Caco-2 (cell line): ENCODE measurements around the gene ATG12. TPM values are rescaled to one million over a fixed set of nuclear protein-coding genes. Genes with fewer than 3 reads are reported as not detected.
A peak's percentile ranks its signal among the peaks of the same experiment; 100 is the strongest.

ENCODE experiments used
- BruUV-seq: library from RNA; stranded (reverse); fragments of 400-500 nt; replicated peaks from 2 replicates; lab custom pipeline; 2021; lab: Mats Ljungman, UMichigan
- CTCF ChIA-PET: fragments of 300-600 bp; sonication (Branson Sonifier 250); formaldehyde crosslinking; loops from one replicate; lab custom pipeline; 2022; ENCODE audit warnings: antibody characterized with exemption; lab: Charles Lee
- POLR2A ChIA-PET: fragments of 300-600 bp; sonication (Branson Sonifier 250); formaldehyde crosslinking; loops from one replicate; lab custom pipeline; 2022; ENCODE audit warnings: antibody characterized with exemption; lab: Charles Lee
- DNase-seq, 2 experiments: peaks; one replicate each; pipeline versions ENCODE4 v3.0.0 to v3.0.0-alpha.2; 2020 to 2022
- H3K27me3 ChIP-seq: replicated peaks from 2 replicates; pipeline ENCODE4 v1.6.0; 2011; ENCODE audit warnings: low read length; ENCODE audit not compliant: control insufficient read depth, insufficient read depth
- H3K36me3 ChIP-seq: 2 replicates; pipeline ENCODE4 v1.5.1; 2011; ENCODE audit warnings: low read length; ENCODE audit not compliant: control insufficient read depth, insufficient read depth
- H3K4me1 ChIP-seq: fragments of 250-450 bp; sonication (Bioruptor Pico); 2 replicates; pipeline ENCODE4 v1.5.1; 2020; ENCODE audit warnings: mild to moderate bottlenecking
- H3K4me3 ChIP-seq: 2 replicates; pipeline ENCODE4 v1.5.1; 2011; ENCODE audit warnings: low read depth, mild to moderate bottlenecking, control low read depth, low read length
- H3K9me3 ChIP-seq: fragments of 250-450 bp; sonication (Bioruptor Pico); 2 replicates; pipeline ENCODE4 v1.5.1; 2020; ENCODE audit warnings: mild to moderate bottlenecking, moderate library complexity
- H3K27ac Mint-ChIP-seq: one replicate; pipeline ENCODE4 v1.8.0; 2022; ENCODE audit warnings: mixed read lengths; ENCODE audit not compliant: unreplicated experiment
- H3K27me3 Mint-ChIP-seq: one replicate; pipeline ENCODE4 v1.8.0; 2022; ENCODE audit warnings: mixed read lengths; ENCODE audit not compliant: insufficient read depth, unreplicated experiment
- H3K36me3 Mint-ChIP-seq: one replicate; pipeline ENCODE4 v1.8.0; 2022; ENCODE audit warnings: mild to moderate bottlenecking, mixed read lengths; ENCODE audit not compliant: insufficient read depth, unreplicated experiment
- H3K4me1 Mint-ChIP-seq: one replicate; pipeline ENCODE4 v1.8.0; 2022; ENCODE audit warnings: low read depth, mixed read lengths; ENCODE audit not compliant: unreplicated experiment
- H3K4me3 Mint-ChIP-seq: one replicate; pipeline ENCODE4 v1.8.0; 2022; ENCODE audit warnings: mild to moderate bottlenecking, moderate library complexity, mixed read lengths; ENCODE audit not compliant: unreplicated experiment
- H3K9me3 Mint-ChIP-seq: one replicate; pipeline ENCODE4 v1.8.0; 2022; ENCODE audit warnings: mixed read lengths; ENCODE audit not compliant: unreplicated experiment
- CTCF ChIP-seq, 2 experiments: fragments of 200-600 bp in 1 of 2; IDR thresholded peaks; 1 replicate in 1 of 2; 2 replicates in 1 of 2; pipeline versions ENCODE4 v1.5.1 to v1.8.0; 2011 to 2022; ENCODE audit warnings: antibody characterized with exemption in 1 of 2, control low read depth in 1 of 2, inconsistent platforms in 1 of 2, low read depth in 1 of 2, low read length in 1 of 2, mild to moderate bottlenecking in 1 of 2, moderate library complexity in 1 of 2; ENCODE audit not compliant: insufficient read depth in 1 of 2, severe bottlenecking in 1 of 2, unreplicated experiment in 1 of 2
- intact Hi-C: fragments of 100-400 bp; cut with micrococcal nuclease; formaldehyde crosslinking; loops from one replicate; pipeline ENCODE4 v1.10.0; 2022; ENCODE audit not compliant: unreplicated experiment
- total RNA-seq: library from RNA; stranded (reverse); gene quantifications from 2 replicates; pipeline ENCODE4 v1.2.3, GENCODE V29; 2022

The ATG12 gene
- total RNA-seq, 1 experiment from 2014 or later, result 46.8 TPM

GRCh38 chr5:115850744-115851416 lies 9.5 kb upstream of the ATG12 start:
- H3K4me1 ChIP-seq, result peaks cover 23% of the 10 kb centered on the region
- BruUV-seq, result no TSS peak
- H3K4me1 Mint-ChIP-seq, result peaks cover 21% of the 10 kb centered on the region
- ChIA-PET POLR2A (no interaction called here), CTCF (no interaction called here)
- H3K27me3 Mint-ChIP-seq, result no peaks in the 10 kb centered on the region
- peak in 1 of 2 experiments; percentile 24 for DNase-seq
- H3K27ac Mint-ChIP-seq, result no peak overlapping the region
- H3K36me3 Mint-ChIP-seq, result no peaks in the 10 kb centered on the region
- no peak overlapping the region for H3K4me3 ChIP-seq
- intact Hi-C loops, result loop anchor here (1.0 kb wide), 1 partner anchor 9 kb away; no protein-coding TSS in a partner anchor
- peak overlapping the region; percentile 15 for H3K4me3 Mint-ChIP-seq
- no peaks in the 10 kb centered on the region for H3K27me3 ChIP-seq
- no peaks in the 10 kb centered on the region for H3K36me3 ChIP-seq
- H3K9me3 Mint-ChIP-seq, result peaks cover 11% of the 10 kb centered on the region
- no peak for TF ChIP-seq CTCF (IDR thresholded peaks at IDR 0.05; ENCODE audit: insufficient read depth in 1 of 2, low read depth in 1 of 2, low read length in 1 of 2, severe bottlenecking in 1 of 2, unreplicated experiment in 1 of 2)
- 0 out of 2 replicates have a peak, but pooled peaks cover 7% of the 10 kb centered on the region for H3K9me3 ChIP-seq

GRCh38 chr5:115849258-115849798 lies 8.0 kb upstream of the ATG12 start:
- H3K4me1 Mint-ChIP-seq, result peaks cover 26% of the 10 kb centered on the region
- TF ChIP-seq CTCF (IDR thresholded peaks at IDR 0.05; ENCODE audit: insufficient read depth in 1 of 2, low read depth in 1 of 2, low read length in 1 of 2, severe bottlenecking in 1 of 2, unreplicated experiment in 1 of 2), result no peak
- H3K36me3 ChIP-seq, result no peaks in the 10 kb centered on the region
- H3K27ac Mint-ChIP-seq, result peak overlapping the region; percentile 4
- H3K27me3 Mint-ChIP-seq, result no peaks in the 10 kb centered on the region
- peaks cover 11% of the 10 kb centered on the region for H3K9me3 Mint-ChIP-seq
- ChIA-PET CTCF (no interaction called here), POLR2A (no interaction called here)
- H3K4me3 ChIP-seq, result no peak overlapping the region
- no peak for DNase-seq
- intact Hi-C loops, result no loop called here
- H3K27me3 ChIP-seq, result no peaks in the 10 kb centered on the region
- no peak overlapping the region for H3K4me3 Mint-ChIP-seq
- H3K36me3 Mint-ChIP-seq, result no peaks in the 10 kb centered on the region
- 0 out of 2 replicates have a peak, but pooled peaks cover 7% of the 10 kb centered on the region for H3K9me3 ChIP-seq
- peaks cover 35% of the 10 kb centered on the region for H3K4me1 ChIP-seq
- BruUV-seq, result no TSS peak

- no peaks in the 10 kb centered on the region for H3K27me3 ChIP-seq
- no peaks in the 10 kb centered on the region for H3K36me3 ChIP-seq
- ChIA-PET CTCF (no interaction called here), POLR2A (no interaction called here)
- intact Hi-C loops, result no loop called here
- Mint-ChIP-seq H3K27ac (no peak overlapping the region), H3K4me3 (no peak overlapping the region), H3K9me3 (no peaks in the 10 kb centered on the region), H3K4me1 (peaks cover 34% of the 10 kb centered on the region), H3K36me3 (no peaks in the 10 kb centered on the region), H3K27me3 (no peaks in the 10 kb centered on the region)
- H3K9me3 ChIP-seq, result no peaks in the 10 kb centered on the region
- DNase-seq, result no peak
- BruUV-seq, result no TSS peak
- no peak for TF ChIP-seq CTCF (IDR thresholded peaks at IDR 0.05; ENCODE audit: insufficient read depth in 1 of 2, low read depth in 1 of 2, low read length in 1 of 2, severe bottlenecking in 1 of 2, unreplicated experiment in 1 of 2)
- H3K4me3 ChIP-seq, result no peak overlapping the region
- H3K4me1 ChIP-seq, result peaks cover 47% of the 10 kb centered on the region
These were observed 5.9 kb upstream of the ATG12 start for GRCh38 chr5:115847290-115847689.
